Measurements from ENCODE around the gene LRRK2.
"Not testable (repeated sequence)": the region's sequence is repeated elsewhere in the genome, so short reads cannot be mapped to it uniquely, and the experiment has no call there.

DNA sequence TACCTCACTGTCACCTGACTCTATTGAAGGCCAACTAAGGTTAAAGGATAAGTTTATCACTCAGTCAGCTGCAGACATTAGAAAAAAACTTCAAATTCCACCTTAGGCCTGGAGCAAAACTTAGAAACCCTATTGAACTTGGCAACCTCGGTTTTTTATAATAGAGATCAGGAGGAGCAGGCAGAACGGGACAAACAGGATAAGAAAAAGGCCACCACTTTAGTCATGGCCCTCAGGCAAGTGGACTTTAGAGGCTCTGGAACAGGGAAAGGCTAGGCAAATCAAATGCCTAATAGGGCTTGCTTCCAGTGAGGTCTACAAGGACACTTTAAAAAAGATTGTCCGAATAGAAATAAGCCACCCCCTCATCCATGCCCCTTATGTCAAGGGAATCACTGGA lies 162.5 kb downstream of the LRRK2 start:
- TF ChIP-seq, protein P1, sequence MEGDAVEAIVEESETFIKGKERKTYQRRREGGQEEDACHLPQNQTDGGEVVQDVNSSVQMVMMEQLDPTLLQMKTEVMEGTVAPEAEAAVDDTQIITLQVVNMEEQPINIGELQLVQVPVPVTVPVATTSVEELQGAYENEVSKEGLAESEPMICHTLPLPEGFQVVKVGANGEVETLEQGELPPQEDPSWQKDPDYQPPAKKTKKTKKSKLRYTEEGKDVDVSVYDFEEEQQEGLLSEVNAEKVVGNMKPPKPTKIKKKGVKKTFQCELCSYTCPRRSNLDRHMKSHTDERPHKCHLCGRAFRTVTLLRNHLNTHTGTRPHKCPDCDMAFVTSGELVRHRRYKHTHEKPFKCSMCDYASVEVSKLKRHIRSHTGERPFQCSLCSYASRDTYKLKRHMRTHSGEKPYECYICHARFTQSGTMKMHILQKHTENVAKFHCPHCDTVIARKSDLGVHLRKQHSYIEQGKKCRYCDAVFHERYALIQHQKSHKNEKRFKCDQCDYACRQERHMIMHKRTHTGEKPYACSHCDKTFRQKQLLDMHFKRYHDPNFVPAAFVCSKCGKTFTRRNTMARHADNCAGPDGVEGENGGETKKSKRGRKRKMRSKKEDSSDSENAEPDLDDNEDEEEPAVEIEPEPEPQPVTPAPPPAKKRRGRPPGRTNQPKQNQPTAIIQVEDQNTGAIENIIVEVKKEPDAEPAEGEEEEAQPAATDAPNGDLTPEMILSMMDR (conservative IDR thresholded peaks at IDR 0.05; ENCODE audit: low read depth in 2 of 2) = not testable (repeated sequence)
- TF ChIP-seq EZH2phosphoT487 (IDR thresholded peaks at IDR 0.05; ENCODE audit: unreplicated experiment) = not testable (repeated sequence)

Data from GM23338 (cell line).